Transverse colon (tissue), 4 donors: ENCODE results near the gene TRAF3IP3. TPM values are rescaled to one million over a fixed set of nuclear protein-coding genes. Genes with fewer than 3 reads are reported as not detected.
"Not testable (repeated sequence)": the region's sequence is repeated elsewhere in the genome, so short reads cannot be mapped to it uniquely, and the experiment has no call there.

Experiments
- DNase-seq: peaks from one replicate; pipeline ENCODE4 v3.0.0-alpha.2; 2019
- H3K27ac ChIP-seq, 4 donors: fragments of 200-600 bp; sonication (generic); 2 replicates each; pipeline ENCODE4 v1.5.1; 2016 to 2018; ENCODE audit warnings: inconsistent platforms in 4 of 4
- H3K27me3 ChIP-seq: fragments of 200-600 bp; sonication (generic); 2 replicates; pipeline ENCODE4 v1.5.1; 2017; ENCODE audit warnings: inconsistent platforms
- H3K36me3 ChIP-seq, 4 donors: fragments of 200-600 bp; sonication (generic); 2 replicates each; pipeline ENCODE4 v1.5.1; 2017 to 2019; ENCODE audit warnings: inconsistent platforms in 4 of 4
- H3K4me1 ChIP-seq, 4 donors: fragments of 200-600 bp; sonication (generic); 2 replicates each; pipeline ENCODE4 v1.5.1; 2017 to 2020; ENCODE audit warnings: inconsistent platforms in 4 of 4
- H3K4me3 ChIP-seq, 4 donors: fragments of 200-600 bp; sonication (generic); 1 replicate in 1 of 4; 2 replicates in 3 of 4; pipeline versions ENCODE4 v1.5.1 to v1.6.1; 2017 to 2019; ENCODE audit warnings: inconsistent platforms in 4 of 4
- H3K9me3 ChIP-seq, 2 donors: fragments of 200-600 bp; sonication (generic); 2 replicates each; pipeline ENCODE4 v1.5.1; 2017 to 2019; ENCODE audit warnings: inconsistent platforms in 2 of 2
- EP300 ChIP-seq: sonication (generic); formaldehyde crosslinking; IDR thresholded peaks from one replicate; pipeline ENCODE4 v1.6.1; 2017; ENCODE audit warnings: antibody characterized with exemption, low read depth
- POLR2A ChIP-seq: fragments of 450-650 bp; IDR thresholded peaks from one replicate; pipeline ENCODE4 v1.6.1; 2016; ENCODE audit warnings: antibody characterized with exemption, mild to moderate bottlenecking, moderate library complexity
- POLR2AphosphoS5 ChIP-seq, 3 donors: sonication (generic); formaldehyde crosslinking; IDR thresholded peaks; one replicate each; pipeline ENCODE4 v1.6.1; 2016; ENCODE audit warnings: antibody characterized with exemption in 3 of 3
- WGBS, 2 donors: methylation state at CpG; one replicate each; pipeline ENCODE4 v1.1.5; 2018; ENCODE audit warnings: low coverage in 1 of 2; 5-methylcytosine and 5-hydroxymethylcytosine counted together
- in situ Hi-C, 4 donors: fragments of 200-750 bp; cut with MboI; loops; one replicate each; pipeline versions ENCODE4 v1.15.0 to v1.15.1; 2017; ENCODE audit warnings: low sequenced_read_pairs in 3 of 4, low pct_ligation_motif_present in 1 of 4, low pct_unique_long_range_greater_than_20kb in 1 of 4
- intact Hi-C: fragments of 100-400 bp; cut with DNase I; formaldehyde crosslinking; loops from one replicate; pipeline ENCODE4 v1.15.1; 2023; ENCODE audit warnings: low total_unique reads
- total RNA-seq, 4 donors: library from RNA; depleted of rRNA; stranded (reverse); fragments of >200 nt; gene quantifications; one replicate each; pipeline ENCODE4 v1.1.0, GENCODE V29; 2016
- TF ChIP-seq, protein P1 (sequence below), 5 experiments: fragments of 200-600 bp in 3 of 5; fragments of 450-650 bp in 2 of 5; sonication (generic) in 3 of 5; IDR thresholded peaks; 1 replicate in 2 of 5; 2 replicates in 3 of 5; pipeline ENCODE4 v1.5.1; 2016 to 2017; ENCODE audit warnings: antibody characterized with exemption in 5 of 5, inconsistent platforms in 3 of 5, mild to moderate bottlenecking in 2 of 5, moderate library complexity in 1 of 5

The TRAF3IP3 gene
- total RNA-seq, 4 donors from 2014 or later = 2.3 to 17.6 (median 6.8) TPM

DNA sequence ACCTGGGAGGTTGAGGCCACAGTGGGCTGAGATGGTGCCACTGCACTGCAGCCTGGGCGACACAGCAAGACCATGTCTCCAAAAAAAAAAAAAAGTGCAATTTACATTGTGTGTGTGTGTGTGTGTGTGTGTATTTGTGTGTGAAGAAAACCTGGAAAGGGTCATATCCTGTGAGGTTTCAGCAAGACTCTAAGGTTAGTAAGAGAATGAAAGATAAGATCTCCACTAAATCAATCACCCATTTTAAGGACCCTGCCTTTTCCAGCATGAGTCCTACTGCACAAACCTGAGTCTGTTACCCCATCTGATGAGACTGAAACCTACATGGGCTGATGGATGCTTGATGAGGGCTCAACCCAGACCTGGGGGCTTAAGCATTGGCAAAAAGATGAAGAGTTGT, 33.4 kb downstream of the TRAF3IP3 start:
- Histone ChIP-seq H3K4me3 (no peak overlapping the region), H3K27ac (no peak overlapping the region), H3K36me3 (peaks cover 0 to 7% (median 4%) of the 10 kb centered on the region in 4 donors), H3K4me1 (peaks cover 10 to 60% (median 27%) of the 10 kb centered on the region in 4 donors), H3K9me3 (no peaks in the 10 kb centered on the region), H3K27me3 (no peaks in the 10 kb centered on the region)
- TF ChIP-seq POLR2A (no peak), EP300 (no peak), POLR2AphosphoS5 (IDR thresholded peaks at IDR 0.05) (no peak)
- TF ChIP-seq, protein P1, sequence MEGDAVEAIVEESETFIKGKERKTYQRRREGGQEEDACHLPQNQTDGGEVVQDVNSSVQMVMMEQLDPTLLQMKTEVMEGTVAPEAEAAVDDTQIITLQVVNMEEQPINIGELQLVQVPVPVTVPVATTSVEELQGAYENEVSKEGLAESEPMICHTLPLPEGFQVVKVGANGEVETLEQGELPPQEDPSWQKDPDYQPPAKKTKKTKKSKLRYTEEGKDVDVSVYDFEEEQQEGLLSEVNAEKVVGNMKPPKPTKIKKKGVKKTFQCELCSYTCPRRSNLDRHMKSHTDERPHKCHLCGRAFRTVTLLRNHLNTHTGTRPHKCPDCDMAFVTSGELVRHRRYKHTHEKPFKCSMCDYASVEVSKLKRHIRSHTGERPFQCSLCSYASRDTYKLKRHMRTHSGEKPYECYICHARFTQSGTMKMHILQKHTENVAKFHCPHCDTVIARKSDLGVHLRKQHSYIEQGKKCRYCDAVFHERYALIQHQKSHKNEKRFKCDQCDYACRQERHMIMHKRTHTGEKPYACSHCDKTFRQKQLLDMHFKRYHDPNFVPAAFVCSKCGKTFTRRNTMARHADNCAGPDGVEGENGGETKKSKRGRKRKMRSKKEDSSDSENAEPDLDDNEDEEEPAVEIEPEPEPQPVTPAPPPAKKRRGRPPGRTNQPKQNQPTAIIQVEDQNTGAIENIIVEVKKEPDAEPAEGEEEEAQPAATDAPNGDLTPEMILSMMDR (IDR thresholded peaks at IDR 0.05) = no peak
- WGBS, 2 donors = 87% methylated on average over 1 of the region's 1 CpG; no CpG with 5 or more reads in 1 of the 2 donors
- no peak for DNase-seq
- in situ Hi-C loops = no loop called here
- intact Hi-C loops = no loop called here

DNA sequence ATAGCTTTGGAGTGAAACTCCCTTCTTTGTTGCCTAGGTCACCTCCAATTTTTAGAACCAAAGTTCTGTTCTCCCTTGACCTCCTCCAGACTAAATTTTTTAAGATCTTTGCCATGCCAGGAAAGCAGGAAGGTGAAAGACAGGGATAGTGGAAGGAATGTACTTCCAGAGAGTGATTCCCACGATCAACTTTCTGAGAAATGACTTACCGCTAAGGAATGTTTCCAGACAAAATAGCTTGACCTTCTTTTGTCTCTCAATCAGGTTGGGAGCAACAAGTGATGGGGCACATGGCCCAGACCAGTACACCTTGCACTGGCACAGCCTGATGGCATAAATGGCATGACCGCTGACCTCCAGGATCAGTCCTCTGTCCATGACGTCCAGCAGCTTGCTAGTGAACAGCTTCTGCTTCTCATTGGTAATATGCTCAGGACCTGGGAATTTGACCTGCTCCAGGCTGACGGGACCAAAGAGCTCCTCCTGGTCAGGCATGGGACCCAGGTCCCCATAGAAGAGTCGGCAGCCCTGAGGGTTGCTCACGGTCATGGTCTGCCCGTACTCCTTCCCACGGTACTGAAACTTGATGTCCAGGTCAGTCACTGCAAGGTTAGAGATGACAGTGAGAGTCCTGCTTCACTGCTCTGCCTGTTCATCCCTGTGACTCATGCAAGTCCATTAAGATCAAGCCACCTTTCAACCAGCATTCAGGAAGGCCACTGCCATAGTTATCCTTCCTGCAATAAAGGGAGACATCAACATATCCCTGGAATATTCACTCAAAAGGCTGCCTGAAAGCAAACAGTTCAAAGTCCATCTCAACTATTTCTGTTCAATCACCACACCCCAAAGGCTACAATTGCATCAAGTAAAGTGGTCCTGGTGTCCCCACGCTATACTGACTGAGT, 34.7 kb downstream of the TRAF3IP3 start:
- WGBS, 2 donors = 45 to 80% methylated on average over 1 to 9 of the region's 10 CpGs
- H3K27ac ChIP-seq = peak overlapping the region; percentile 74 to 80 (median 76)
- no peaks in the 10 kb centered on the region for H3K27me3 ChIP-seq
- H3K9me3 ChIP-seq = no peaks in the 10 kb centered on the region
- H3K4me3 ChIP-seq = no peak overlapping the region
- peaks cover 10 to 51% (median 22%) of the 10 kb centered on the region in 4 donors for H3K4me1 ChIP-seq
- intact Hi-C loops = no loop called here
- H3K36me3 ChIP-seq = peaks cover 0 to 8% (median 4%) of the 10 kb centered on the region in 4 donors
- TF ChIP-seq POLR2AphosphoS5 (IDR thresholded peaks at IDR 0.05) (peak in 2 of 3 donors; percentile 41 to 54), POLR2A (no peak)
- in situ Hi-C loops = no loop called here
- peak; percentile 18 for DNase-seq

DNA sequence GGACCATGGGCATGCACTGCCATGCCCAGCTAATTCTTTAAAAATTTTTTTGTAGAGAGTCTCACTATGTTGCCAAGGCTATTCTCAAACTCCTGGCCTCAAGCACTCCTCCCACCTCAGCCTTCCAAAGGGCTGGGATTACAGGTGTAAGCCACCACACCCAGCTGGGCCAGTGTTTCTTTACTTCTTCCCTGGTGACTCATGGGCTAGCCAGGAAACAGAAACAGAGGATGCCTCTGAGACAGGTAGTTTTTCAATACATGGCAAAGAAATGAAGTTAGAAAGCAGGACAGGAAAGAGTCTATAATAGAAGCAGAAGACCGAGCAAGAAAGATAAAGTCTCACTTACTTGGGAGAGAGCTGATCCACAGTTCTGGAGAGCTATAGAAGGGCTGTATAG, 36.1 kb downstream of the TRAF3IP3 start:
- TF ChIP-seq, protein P1 (IDR thresholded peaks at IDR 0.05) = no peak
- TF ChIP-seq POLR2A = no peak
- no peak for TF ChIP-seq POLR2AphosphoS5 (IDR thresholded peaks at IDR 0.05)
- TF ChIP-seq EP300 = no peak
- peaks cover 10 to 39% (median 21%) of the 10 kb centered on the region in 4 donors for H3K4me1 ChIP-seq
- peak; percentile 65 for DNase-seq
- in situ Hi-C loops (no loop called here), intact Hi-C loops (no loop called here)
- H3K4me3 ChIP-seq = no peak overlapping the region
- WGBS, 2 donors = 80% methylated on average over 1 of the region's 1 CpG; no CpG with 5 or more reads in 1 of the 2 donors
- H3K27ac ChIP-seq = peak overlapping the region; percentile 74 to 80 (median 76)
- no peaks in the 10 kb centered on the region for H3K27me3 ChIP-seq
- H3K9me3 ChIP-seq = no peaks in the 10 kb centered on the region
- peaks cover 0 to 8% (median 4%) of the 10 kb centered on the region in 4 donors for H3K36me3 ChIP-seq

DNA sequence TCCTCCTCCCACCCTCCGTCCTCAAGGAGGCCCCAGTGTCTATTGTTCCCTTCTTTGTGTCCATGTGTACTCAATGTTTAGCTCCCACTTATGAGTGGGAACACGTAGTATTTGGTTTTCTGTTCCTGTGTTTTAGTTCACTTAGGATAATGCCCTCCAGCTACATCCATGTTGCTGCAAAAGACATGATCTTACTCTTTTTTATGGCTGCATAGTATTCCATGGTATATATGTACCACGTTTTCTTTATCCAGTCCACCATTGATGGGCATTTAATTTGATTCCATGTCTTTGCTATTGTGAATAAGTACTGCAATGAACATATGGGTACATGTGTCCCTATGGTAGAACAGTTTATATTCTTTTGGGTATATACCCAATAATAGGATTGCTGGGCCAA, 37.9 kb downstream of the TRAF3IP3 start:
- not testable (repeated sequence) for H3K36me3 ChIP-seq
- WGBS, 2 donors = 86% methylated on average over 3 of the region's 3 CpGs; no CpG with 5 or more reads in 1 of the 2 donors

DNA sequence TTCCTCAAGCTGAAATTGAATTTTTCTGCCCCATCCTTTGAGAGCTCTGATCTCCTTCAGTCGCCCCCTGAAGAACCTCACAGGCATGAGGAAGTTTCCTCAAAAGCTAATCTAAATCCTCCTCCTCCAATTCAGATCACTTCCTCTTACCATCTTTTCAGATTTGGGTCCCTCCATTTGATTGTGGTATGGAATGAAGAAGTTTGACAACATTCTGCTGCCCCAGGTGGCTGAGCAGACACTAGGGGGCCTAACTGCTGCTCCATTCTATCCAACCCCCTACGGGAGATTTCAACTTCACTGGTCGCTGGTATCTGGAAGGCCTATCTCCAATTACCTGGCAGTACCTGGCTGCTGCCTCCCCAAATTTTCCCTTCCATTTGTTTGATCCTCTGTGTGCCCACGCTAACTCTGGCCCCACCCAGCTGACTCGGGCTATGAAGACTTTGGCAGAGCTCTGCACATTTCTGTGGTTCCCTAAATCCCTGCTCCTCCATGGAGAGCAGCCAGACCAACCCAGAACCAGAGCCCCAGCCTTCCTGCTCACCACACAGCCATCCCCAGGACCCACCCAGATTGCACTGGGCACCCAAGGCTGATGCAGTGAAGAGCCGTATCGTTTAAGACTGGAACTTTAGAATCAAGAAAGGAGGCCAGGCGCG, 42.3 kb downstream of the TRAF3IP3 start:
- no peaks in the 10 kb centered on the region for H3K9me3 ChIP-seq
- no peak overlapping the region for H3K4me3 ChIP-seq
- no peak for DNase-seq
- intact Hi-C loops = no loop called here
- in situ Hi-C loops = no loop called here
- H3K36me3 ChIP-seq = peaks cover 0 to 8% (median 0%) of the 10 kb centered on the region in 4 donors
- no peak overlapping the region for H3K27ac ChIP-seq
- TF ChIP-seq POLR2AphosphoS5 (IDR thresholded peaks at IDR 0.05) (no peak), POLR2A (no peak), EP300 (no peak)
- TF ChIP-seq, protein P1 (IDR thresholded peaks at IDR 0.05) = no peak
- no peaks in the 10 kb centered on the region for H3K4me1 ChIP-seq
- H3K27me3 ChIP-seq = no peaks in the 10 kb centered on the region
- 81 to 91% methylated on average over 6 to 9 of the region's 9 CpGs for WGBS, 2 donors

More for the DNA sequence above, 37.9 kb downstream of the TRAF3IP3 start:
- H3K4me3 ChIP-seq, in situ Hi-C loops, H3K9me3 ChIP-seq, intact Hi-C loops, DNase-seq, H3K27me3 ChIP-seq, H3K27ac ChIP-seq: not testable (repeated sequence)
- peaks cover 0 to 24% (median 11%) of the 10 kb centered on the region in 4 donors for H3K4me1 ChIP-seq
